WERI-Rb-1 (cell line): Measurements from ENCODE around the gene ARHGAP26.

Experiments used
- DNase-seq: peaks from one replicate; pipeline ENCODE4 v3.0.0-alpha.2; 2020
- H3K27ac ChIP-seq: fragments of 250-450 bp; sonication (Bioruptor Pico); 2 replicates; pipeline ENCODE4 v1.5.1; 2020; ENCODE audit warnings: mild to moderate bottlenecking, moderate library complexity
- H3K27me3 ChIP-seq: fragments of 250-450 bp; sonication (Bioruptor Pico); 2 replicates; pipeline ENCODE4 v1.5.1; 2021; ENCODE audit warnings: mild to moderate bottlenecking, low read depth, moderate library complexity; ENCODE audit not compliant: insufficient read depth, severe bottlenecking
- H3K36me3 ChIP-seq: fragments of 250-450 bp; sonication (Bioruptor Pico); 2 replicates; pipeline ENCODE4 v1.5.1; 2020; ENCODE audit warnings: mild to moderate bottlenecking, moderate library complexity
- H3K4me3 ChIP-seq: 2 replicates; pipeline ENCODE4 v1.5.1; 2011; ENCODE audit warnings: low read depth, mild to moderate bottlenecking, control low read depth, low read length
- H3K9me3 ChIP-seq: fragments of 250-450 bp; sonication (Bioruptor Pico); 2 replicates; pipeline ENCODE4 v1.5.1; 2021; ENCODE audit warnings: mild to moderate bottlenecking, moderate library complexity; ENCODE audit not compliant: severe bottlenecking
- CTCF ChIP-seq: IDR thresholded peaks from 2 replicates; pipeline ENCODE4 v1.5.1; 2011; ENCODE audit warnings: low read depth, mild to moderate bottlenecking, control low read depth, inconsistent platforms, low read length

The ARHGAP26 gene

GRCh38 chr5:143139585-143139984 lies 369.4 kb downstream of the ARHGAP26 start:
- DNase-seq: peak; percentile 72
- Histone ChIP-seq H3K4me3 (no peak overlapping the region; the same call in 1 of the 2 replicates), H3K27ac (peak overlapping the region; percentile 34), H3K27me3 (no peaks in the 10 kb centered on the region), H3K36me3 (no peaks in the 10 kb centered on the region), H3K9me3 (no peaks in the 10 kb centered on the region)
- no peak for TF ChIP-seq CTCF

- no peaks in the 10 kb centered on the region for H3K36me3 ChIP-seq
- no peak for DNase-seq
- H3K9me3 ChIP-seq: no peaks in the 10 kb centered on the region
- no peak overlapping the region for H3K4me3 ChIP-seq
- H3K27me3 ChIP-seq: no peaks in the 10 kb centered on the region
- no peak overlapping the region for H3K27ac ChIP-seq
- TF ChIP-seq CTCF: no peak
Observed at GRCh38 chr5:143140492-143141203, 370.5 kb downstream of the ARHGAP26 start.

DNA sequence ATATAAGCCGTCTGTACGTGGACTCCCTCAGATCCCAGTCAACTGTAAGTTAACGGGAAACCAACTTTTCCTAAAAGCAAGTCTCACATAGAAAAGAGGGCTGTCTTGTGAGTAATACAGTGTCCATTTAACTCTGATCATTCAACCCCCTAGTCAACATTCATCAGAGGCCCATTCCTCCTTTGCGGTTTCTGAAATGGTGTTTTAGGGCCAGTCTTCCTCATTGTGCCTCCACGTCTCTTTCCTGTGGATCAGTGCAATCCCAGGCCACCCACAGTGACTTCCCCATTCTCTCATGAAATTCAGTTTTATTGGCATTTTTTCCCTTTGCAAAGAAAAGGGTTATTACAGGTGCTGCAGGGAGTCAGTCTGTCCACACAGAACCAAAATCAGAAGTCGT lies 371.5 kb downstream of the ARHGAP26 start:
- no peak for DNase-seq
- Histone ChIP-seq H3K9me3 (no peaks in the 10 kb centered on the region), H3K27me3 (no peaks in the 10 kb centered on the region), H3K27ac (no peak overlapping the region), H3K36me3 (no peaks in the 10 kb centered on the region), H3K4me3 (no peak overlapping the region)
- no peak for TF ChIP-seq CTCF

GRCh38 chr5:143142596-143143435 lies 372.6 kb downstream of the ARHGAP26 start:
- no peaks in the 10 kb centered on the region for H3K9me3 ChIP-seq
- H3K27me3 ChIP-seq: no peaks in the 10 kb centered on the region
- no peak for DNase-seq
- TF ChIP-seq CTCF: no peak
- no peak overlapping the region for H3K4me3 ChIP-seq
- no peak overlapping the region for H3K27ac ChIP-seq
- no peaks in the 10 kb centered on the region for H3K36me3 ChIP-seq

GRCh38 chr5:143143973-143144372 lies 373.8 kb downstream of the ARHGAP26 start:
- H3K36me3 ChIP-seq: no peaks in the 10 kb centered on the region
- no peaks in the 10 kb centered on the region for H3K27me3 ChIP-seq
- no peak overlapping the region for H3K4me3 ChIP-seq
- no peak for TF ChIP-seq CTCF
- no peaks in the 10 kb centered on the region for H3K9me3 ChIP-seq
- no peak for DNase-seq
- H3K27ac ChIP-seq: no peak overlapping the region
